ENCODE measurements around the gene SKAP2.

Gene SKAP2

DNA sequence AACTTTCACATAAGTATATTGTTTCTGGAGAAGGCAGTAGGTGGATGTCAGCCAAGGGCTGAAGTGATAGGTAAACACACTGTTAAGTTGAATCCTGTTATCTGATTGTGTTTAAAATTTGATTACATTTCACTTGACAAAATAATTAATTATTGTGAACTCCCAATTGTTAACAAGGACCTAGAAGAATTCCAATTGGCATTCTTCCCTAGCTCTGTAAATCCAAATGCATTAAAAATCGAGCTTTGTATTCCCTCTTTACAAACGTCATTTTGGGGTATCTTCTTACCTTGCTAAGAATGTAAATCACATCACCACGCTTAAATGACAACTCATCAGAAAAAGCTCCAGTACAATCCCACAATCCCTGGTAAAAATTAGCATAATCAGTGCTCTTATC is 179.9 kb downstream of the SKAP2 start (continued):
- TF ChIP-seq, protein P1, sequence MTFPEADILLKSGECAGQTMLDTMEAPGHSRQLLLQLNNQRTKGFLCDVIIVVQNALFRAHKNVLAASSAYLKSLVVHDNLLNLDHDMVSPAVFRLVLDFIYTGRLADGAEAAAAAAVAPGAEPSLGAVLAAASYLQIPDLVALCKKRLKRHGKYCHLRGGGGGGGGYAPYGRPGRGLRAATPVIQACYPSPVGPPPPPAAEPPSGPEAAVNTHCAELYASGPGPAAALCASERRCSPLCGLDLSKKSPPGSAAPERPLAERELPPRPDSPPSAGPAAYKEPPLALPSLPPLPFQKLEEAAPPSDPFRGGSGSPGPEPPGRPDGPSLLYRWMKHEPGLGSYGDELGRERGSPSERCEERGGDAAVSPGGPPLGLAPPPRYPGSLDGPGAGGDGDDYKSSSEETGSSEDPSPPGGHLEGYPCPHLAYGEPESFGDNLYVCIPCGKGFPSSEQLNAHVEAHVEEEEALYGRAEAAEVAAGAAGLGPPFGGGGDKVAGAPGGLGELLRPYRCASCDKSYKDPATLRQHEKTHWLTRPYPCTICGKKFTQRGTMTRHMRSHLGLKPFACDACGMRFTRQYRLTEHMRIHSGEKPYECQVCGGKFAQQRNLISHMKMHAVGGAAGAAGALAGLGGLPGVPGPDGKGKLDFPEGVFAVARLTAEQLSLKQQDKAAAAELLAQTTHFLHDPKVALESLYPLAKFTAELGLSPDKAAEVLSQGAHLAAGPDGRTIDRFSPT (tag by site-specific recombination; IDR thresholded peaks at IDR 0.05): 0 out of 2 replicates have a peak, but pooled peaks have one; percentile 20
- TF ChIP-seq, protein P2, sequence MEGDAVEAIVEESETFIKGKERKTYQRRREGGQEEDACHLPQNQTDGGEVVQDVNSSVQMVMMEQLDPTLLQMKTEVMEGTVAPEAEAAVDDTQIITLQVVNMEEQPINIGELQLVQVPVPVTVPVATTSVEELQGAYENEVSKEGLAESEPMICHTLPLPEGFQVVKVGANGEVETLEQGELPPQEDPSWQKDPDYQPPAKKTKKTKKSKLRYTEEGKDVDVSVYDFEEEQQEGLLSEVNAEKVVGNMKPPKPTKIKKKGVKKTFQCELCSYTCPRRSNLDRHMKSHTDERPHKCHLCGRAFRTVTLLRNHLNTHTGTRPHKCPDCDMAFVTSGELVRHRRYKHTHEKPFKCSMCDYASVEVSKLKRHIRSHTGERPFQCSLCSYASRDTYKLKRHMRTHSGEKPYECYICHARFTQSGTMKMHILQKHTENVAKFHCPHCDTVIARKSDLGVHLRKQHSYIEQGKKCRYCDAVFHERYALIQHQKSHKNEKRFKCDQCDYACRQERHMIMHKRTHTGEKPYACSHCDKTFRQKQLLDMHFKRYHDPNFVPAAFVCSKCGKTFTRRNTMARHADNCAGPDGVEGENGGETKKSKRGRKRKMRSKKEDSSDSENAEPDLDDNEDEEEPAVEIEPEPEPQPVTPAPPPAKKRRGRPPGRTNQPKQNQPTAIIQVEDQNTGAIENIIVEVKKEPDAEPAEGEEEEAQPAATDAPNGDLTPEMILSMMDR (tag by site-specific recombination; IDR thresholded peaks at IDR 0.05): no peak
- TF ChIP-seq OSR2 (tag by site-specific recombination; IDR thresholded peaks at IDR 0.05): peak; percentile 79
- TF ChIP-seq, protein P3, sequence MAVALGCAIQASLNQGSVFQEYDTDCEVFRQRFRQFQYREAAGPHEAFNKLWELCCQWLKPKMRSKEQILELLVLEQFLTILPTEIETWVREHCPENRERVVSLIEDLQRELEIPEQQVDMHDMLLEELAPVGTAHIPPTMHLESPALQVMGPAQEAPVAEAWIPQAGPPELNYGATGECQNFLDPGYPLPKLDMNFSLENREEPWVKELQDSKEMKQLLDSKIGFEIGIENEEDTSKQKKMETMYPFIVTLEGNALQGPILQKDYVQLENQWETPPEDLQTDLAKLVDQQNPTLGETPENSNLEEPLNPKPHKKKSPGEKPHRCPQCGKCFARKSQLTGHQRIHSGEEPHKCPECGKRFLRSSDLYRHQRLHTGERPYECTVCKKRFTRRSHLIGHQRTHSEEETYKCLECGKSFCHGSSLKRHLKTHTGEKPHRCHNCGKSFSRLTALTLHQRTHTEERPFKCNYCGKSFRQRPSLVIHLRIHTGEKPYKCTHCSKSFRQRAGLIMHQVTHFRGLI (tag by site-specific recombination; IDR thresholded peaks at IDR 0.05): no peak
- no peak for TF ChIP-seq ZNF837 (tag by site-specific recombination; IDR thresholded peaks at IDR 0.05)
- TF ChIP-seq ZFP3 (tag by site-specific recombination; IDR thresholded peaks at IDR 0.05; ENCODE audit: low read depth): no peak
- TF ChIP-seq ZNF366 (tag by site-specific recombination; conservative IDR thresholded peaks at IDR 0.05): 0 out of 2 replicates have a peak, but pooled peaks have one; percentile 42
- no peak for TF ChIP-seq KLF9 (tag by site-specific recombination; IDR thresholded peaks at IDR 0.05; ENCODE audit: low read depth)
- TF ChIP-seq ZNF660 (tag by site-specific recombination; IDR thresholded peaks at IDR 0.05): no peak
- TF ChIP-seq ZNF48 (tag by site-specific recombination; IDR thresholded peaks at IDR 0.05): no peak
- TF ChIP-seq, protein P4, sequence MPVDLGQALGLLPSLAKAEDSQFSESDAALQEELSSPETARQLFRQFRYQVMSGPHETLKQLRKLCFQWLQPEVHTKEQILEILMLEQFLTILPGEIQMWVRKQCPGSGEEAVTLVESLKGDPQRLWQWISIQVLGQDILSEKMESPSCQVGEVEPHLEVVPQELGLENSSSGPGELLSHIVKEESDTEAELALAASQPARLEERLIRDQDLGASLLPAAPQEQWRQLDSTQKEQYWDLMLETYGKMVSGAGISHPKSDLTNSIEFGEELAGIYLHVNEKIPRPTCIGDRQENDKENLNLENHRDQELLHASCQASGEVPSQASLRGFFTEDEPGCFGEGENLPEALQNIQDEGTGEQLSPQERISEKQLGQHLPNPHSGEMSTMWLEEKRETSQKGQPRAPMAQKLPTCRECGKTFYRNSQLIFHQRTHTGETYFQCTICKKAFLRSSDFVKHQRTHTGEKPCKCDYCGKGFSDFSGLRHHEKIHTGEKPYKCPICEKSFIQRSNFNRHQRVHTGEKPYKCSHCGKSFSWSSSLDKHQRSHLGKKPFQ (tag by site-specific recombination; IDR thresholded peaks at IDR 0.05): no peak
- TF ChIP-seq WT1 (tag by site-specific recombination; IDR thresholded peaks at IDR 0.05): peak; percentile 94
- TF ChIP-seq KLF10 (tag by site-specific recombination; IDR thresholded peaks at IDR 0.05): peak; percentile 63
- TF ChIP-seq ZNF843 (tag by site-specific recombination; IDR thresholded peaks at IDR 0.05): peak; percentile 91
- no peak for TF ChIP-seq ZEB2 (tag by site-specific recombination; IDR thresholded peaks at IDR 0.05)
- TF ChIP-seq, protein P5, sequence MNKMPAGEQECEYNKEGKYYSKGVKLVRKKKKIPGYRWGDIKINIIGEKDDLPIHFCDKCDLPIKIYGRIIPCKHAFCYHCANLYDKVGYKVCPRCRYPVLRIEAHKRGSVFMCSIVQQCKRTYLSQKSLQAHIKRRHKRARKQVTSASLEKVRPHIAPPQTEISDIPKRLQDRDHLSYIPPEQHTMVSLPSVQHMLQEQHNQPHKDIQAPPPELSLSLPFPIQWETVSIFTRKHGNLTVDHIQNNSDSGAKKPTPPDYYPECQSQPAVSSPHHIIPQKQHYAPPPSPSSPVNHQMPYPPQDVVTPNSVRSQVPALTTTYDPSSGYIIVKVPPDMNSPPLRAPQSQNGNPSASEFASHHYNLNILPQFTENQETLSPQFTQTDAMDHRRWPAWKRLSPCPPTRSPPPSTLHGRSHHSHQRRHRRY (tag by site-specific recombination; IDR thresholded peaks at IDR 0.05): no peak
- TF ChIP-seq GLIS1 (tag by site-specific recombination; IDR thresholded peaks at IDR 0.05): no peak
- 0 out of 2 replicates have a peak, but pooled peaks have one; percentile 38 for TF ChIP-seq BCL11A (tag by site-specific recombination; IDR thresholded peaks at IDR 0.05; ENCODE audit: low read depth)
- peak; percentile 60; the same call in 1 of the 2 replicates for TF ChIP-seq KLF8 (tag by site-specific recombination; IDR thresholded peaks at IDR 0.05)
- no peak for TF ChIP-seq ZNF16 (tag by site-specific recombination; IDR thresholded peaks at IDR 0.05; ENCODE audit: low read depth)
- TF ChIP-seq, protein P6, sequence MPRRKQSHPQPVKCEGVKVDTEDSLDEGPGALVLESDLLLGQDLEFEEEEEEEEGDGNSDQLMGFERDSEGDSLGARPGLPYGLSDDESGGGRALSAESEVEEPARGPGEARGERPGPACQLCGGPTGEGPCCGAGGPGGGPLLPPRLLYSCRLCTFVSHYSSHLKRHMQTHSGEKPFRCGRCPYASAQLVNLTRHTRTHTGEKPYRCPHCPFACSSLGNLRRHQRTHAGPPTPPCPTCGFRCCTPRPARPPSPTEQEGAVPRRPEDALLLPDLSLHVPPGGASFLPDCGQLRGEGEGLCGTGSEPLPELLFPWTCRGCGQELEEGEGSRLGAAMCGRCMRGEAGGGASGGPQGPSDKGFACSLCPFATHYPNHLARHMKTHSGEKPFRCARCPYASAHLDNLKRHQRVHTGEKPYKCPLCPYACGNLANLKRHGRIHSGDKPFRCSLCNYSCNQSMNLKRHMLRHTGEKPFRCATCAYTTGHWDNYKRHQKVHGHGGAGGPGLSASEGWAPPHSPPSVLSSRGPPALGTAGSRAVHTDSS (tag by site-specific recombination; IDR thresholded peaks at IDR 0.05): no peak
- peak; percentile 81 for TF ChIP-seq SP7 (tag by site-specific recombination; IDR thresholded peaks at IDR 0.05)
- TF ChIP-seq ZNF239 (tag by site-specific recombination; IDR thresholded peaks at IDR 0.05): no peak
- TF ChIP-seq ZXDB (tag by site-specific recombination; IDR thresholded peaks at IDR 0.05): peak; percentile 76
- TF ChIP-seq ZBTB20 (tag by site-specific recombination; IDR thresholded peaks at IDR 0.05): no peak
- TF ChIP-seq ZNF274 (IDR thresholded peaks at IDR 0.05; ENCODE audit: low read length): no peak
- TF ChIP-seq ZNF274 (tag by site-specific recombination; IDR thresholded peaks at IDR 0.05; ENCODE audit: borderline replicate concordance): no peak
- TF ChIP-seq ZNF768 (tag by site-specific recombination; IDR thresholded peaks at IDR 0.05): no peak
- TF ChIP-seq, protein P7, sequence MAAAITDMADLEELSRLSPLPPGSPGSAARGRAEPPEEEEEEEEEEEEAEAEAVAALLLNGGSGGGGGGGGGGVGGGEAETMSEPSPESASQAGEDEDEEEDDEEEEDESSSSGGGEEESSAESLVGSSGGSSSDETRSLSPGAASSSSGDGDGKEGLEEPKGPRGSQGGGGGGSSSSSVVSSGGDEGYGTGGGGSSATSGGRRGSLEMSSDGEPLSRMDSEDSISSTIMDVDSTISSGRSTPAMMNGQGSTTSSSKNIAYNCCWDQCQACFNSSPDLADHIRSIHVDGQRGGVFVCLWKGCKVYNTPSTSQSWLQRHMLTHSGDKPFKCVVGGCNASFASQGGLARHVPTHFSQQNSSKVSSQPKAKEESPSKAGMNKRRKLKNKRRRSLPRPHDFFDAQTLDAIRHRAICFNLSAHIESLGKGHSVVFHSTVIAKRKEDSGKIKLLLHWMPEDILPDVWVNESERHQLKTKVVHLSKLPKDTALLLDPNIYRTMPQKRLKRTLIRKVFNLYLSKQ (tag by site-specific recombination; IDR thresholded peaks at IDR 0.05; ENCODE audit: borderline replicate concordance): no peak
- TF ChIP-seq FEZF1 (tag by site-specific recombination; IDR thresholded peaks at IDR 0.05): peak; percentile 78
- TF ChIP-seq ZNF596 (tag by site-specific recombination; IDR thresholded peaks at IDR 0.05): no peak
